SU-DHL-6 (cell line): Measurements from ENCODE around the gene PRRX2.

ENCODE experiments used
- CTCF ChIP-seq: fragments of 200-600 bp; sonication (generic); IDR thresholded peaks from one replicate; pipeline ENCODE4 v1.5.1; 2017; ENCODE audit warnings: antibody characterized with exemption, mild to moderate bottlenecking, low read length, moderate library complexity; ENCODE audit not compliant: insufficient read depth, poor library complexity, severe bottlenecking
- EZH2phosphoT487 ChIP-seq: fragments of 200-600 bp; sonication (generic), shearing (Covaris generic); conservative IDR thresholded peaks from 2 replicates; pipeline ENCODE4 v1.6.1; 2018; ENCODE audit warnings: mild to moderate bottlenecking, antibody characterized with exemption, low read length, moderate library complexity, mixed read lengths

GRCh38 chr9:129644365-129644764, 21.1 kb upstream of the PRRX2 start:
- no peak for TF ChIP-seq CTCF
- no peak for TF ChIP-seq EZH2phosphoT487
